NCI-H2107 treated with DMSO at 0.1 percent for 48 hours (cell line): ENCODE data around the gene ACOT7.

Experiments
- DNase-seq: peaks from one replicate; lab custom pipeline; 2025; ENCODE audit not compliant: unreplicated experiment; lab: John Stamatoyannopoulos, UW

ACOT7 gene

GRCh38 chr1:6348511-6349191 is 44.9 kb downstream of the ACOT7 start:
- no peak for DNase-seq

DNA sequence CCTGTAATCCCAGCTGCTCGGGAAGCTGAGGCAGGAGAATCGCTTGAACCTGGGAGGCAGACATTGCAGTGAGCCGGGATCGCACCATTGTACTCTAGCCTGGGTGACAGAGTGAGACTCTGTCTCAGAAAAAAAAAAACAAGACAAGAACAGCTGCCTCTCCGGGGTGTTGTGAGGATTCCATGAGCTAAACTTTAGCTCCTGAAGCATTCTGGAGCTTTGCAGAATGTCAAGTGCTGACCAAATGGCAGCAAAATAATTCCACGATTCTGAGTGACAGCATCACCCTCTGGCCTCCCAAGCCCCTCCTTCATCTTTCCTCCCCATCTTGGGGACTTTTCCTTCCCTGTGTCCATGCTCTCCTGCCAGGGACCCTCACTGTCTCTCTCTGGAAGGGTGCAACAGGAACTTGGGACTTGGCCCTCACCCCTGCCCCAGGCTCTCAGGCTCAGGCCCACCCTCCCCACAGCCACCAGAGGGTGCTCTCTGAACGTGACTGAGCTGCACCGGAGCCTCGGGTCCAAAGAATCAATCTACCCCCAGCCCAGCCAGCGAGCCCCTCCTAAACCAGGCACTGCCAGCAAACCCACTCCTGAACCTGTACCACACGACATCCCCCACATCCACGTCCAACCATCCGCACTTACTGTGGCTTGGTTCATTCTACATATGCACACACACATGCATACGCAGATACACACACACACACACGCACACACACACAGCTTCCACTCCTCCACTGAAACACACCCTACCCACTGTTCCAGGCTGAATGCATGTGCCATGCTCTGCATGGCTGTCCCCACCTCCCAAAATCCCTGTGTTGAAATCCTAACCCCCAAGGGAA is 45.7 kb downstream of the ACOT7 start:
- no peak for DNase-seq

DNA sequence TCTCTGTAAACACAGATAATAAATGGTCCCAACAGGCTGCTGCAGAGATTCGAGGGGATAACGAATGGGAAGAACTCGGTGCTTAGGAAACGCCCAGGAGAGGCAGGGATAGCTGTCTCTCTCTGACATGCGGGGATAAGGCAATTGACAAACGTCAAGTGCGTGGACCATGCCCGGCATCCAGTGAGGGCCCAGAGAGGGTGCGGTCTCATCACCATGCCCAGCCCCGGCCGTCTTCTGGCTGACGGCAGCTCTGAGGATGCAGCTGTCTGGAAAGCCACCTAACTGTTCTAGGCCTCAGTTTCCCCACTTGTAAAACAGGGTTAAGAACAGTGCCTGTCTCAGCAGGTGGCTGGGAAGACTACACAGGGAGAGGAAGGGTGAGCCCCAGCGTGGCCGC is 48.1 kb downstream of the ACOT7 start:
- DNase-seq: no peak

GRCh38 chr1:6345009-6345408 is 48.6 kb downstream of the ACOT7 start:
- DNase-seq: no peak

DNA sequence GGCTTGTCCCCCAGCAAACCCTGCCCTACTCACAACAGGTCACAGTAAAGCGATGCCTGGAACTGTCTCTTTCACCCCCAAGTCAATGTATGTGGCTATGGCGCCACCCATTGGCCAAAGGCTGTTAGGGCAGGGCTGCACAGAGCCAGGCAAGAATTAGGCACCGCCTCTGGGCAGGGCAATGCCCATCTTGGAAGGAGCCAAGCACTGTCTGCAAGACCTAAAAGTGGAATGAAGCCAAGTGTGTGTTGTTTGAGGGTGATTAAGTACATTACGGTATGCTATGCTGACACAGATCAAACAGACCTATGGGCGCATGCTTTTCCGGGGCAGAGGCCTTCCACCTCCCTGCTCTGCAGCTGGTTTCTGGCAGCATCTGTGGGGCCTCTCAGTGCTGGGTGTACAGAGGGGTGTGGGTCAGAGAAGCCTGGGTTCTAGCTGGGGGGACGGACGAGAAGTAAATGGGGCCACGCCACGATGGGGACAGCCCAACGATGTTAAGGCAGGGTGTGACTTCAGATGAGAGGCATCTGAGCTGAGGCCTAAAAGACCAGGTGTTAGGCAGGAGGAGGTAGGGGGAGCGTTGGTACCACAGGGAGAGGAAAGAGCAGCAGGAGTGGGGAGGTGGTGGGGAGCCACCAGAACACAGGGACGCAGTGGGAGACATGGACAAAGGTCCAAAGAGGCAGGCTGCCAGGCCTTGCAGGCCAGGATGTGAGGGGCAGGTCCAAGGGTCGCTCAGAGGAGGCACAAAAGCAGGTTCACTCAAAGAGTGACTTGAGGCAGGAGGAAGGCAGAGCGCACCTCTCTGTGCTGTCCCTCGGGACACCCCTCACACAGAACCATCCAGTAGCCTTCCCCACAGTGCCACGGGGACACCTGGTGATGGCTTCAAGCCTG is 49.8 kb downstream of the ACOT7 start:
- DNase-seq: no peak

- no peak for DNase-seq
Measured at GRCh38 chr1:6342056-6342455, 51.5 kb downstream of the ACOT7 start.

DNA sequence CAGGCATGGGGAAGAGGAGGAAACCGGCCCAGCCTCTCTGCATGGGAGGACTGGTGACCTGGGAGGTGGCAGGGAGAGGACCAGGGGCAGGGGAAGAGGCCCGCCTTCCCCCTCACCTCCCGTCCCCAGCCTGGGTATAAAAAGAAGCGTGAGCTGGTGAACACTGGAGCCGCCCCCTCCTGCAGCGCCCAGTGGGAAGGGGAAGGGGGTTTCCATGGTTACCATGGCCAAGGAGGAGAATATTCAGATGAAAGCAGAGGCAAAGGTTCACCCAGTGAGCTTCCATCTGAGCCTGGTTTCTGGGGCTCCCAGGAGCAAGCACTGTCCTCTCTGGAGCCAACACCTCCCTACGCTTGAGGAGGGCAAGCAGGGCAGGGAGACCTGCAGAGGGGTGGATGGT is 54.9 kb downstream of the ACOT7 start:
- DNase-seq: no peak

DNA sequence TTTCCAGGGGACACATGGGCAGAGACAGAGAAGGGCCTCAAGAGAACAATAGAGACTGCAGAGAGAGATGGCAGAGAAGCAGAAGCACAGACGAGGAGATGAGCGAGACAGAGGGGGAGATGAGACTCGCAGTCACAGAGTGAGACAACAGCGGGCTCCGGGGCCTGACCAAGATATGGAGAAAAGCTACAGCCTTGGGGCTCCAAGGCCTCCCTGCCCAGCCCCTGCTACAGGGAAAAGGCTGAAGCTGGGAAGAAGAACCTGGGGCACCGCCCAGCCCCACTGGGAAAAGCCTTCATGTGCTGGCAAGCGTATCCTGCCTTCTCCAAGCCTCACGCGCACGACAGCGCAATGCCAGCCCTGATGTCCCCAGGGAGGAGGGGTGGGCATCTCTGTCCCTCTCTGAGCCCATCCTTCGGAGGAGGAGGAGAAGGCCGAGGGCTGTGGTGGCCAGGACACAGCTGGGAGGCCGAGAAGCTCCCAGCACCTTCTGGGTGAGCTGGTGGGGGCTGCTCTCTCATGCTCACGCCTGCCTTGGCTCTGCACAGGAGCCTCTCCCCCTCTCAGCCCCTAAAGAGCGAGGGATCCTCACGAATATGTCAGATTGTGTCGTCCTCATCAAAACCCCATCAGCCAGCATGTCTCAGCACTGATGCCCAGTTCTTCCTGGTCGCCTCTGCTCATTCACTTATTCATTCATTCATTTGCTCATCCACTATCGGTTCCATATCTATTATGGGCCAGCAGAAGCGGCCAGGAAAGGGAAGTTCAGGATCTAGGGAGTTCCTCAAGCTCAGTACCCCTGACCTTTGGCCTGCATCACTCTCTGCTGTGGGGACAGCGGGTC is 56.6 kb downstream of the ACOT7 start:
- DNase-seq: no peak

GRCh38 chr1:6334261-6334993 is 59.1 kb downstream of the ACOT7 start:
- no peak for DNase-seq

DNA sequence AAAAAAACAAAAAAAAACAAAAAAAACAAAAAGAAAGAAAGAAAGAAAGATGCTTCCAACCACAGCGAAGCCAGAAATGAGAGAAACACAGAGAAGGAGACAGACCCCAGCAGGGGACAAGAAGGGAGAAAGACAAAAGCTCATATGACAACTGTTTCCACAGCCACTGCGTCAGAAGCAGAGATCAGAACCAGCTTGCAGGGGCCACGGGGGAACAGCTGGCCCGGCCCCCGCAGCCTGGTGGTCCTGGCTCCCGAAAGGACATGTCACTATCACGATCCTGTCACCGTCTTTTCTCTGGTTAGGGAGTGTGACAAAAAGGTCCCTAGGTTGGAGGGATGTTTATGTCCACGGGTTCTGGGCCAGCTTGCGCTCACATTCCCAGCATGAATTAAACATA is 60.7 kb downstream of the ACOT7 start:
- no peak for DNase-seq

GRCh38 chr1:6331543-6332273 is 61.9 kb downstream of the ACOT7 start:
- no peak for DNase-seq

GRCh38 chr1:6330410-6330911 is 63.1 kb downstream of the ACOT7 start:
- DNase-seq: no peak

DNA sequence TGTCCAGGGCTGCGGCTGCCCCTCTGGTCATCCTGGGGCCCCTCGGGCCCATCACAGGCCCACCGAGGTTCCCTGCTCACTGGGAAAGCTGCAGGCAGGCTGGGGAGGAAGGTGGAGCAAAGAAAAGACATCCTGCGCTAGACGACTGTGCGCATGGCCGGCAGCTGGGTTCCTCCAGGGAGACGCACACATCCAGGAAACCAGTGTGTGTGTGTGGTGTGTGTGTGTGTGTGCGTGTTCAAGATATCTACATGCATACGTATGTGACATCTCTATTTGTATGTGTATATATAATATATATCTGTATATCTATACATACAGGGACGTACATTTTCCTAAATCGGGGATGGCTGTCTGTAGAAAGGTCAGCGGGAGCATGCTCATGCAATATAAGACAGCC is 63.7 kb downstream of the ACOT7 start:
- no peak for DNase-seq

GRCh38 chr1:6329396-6329795 is 64.2 kb downstream of the ACOT7 start:
- DNase-seq: no peak

DNA sequence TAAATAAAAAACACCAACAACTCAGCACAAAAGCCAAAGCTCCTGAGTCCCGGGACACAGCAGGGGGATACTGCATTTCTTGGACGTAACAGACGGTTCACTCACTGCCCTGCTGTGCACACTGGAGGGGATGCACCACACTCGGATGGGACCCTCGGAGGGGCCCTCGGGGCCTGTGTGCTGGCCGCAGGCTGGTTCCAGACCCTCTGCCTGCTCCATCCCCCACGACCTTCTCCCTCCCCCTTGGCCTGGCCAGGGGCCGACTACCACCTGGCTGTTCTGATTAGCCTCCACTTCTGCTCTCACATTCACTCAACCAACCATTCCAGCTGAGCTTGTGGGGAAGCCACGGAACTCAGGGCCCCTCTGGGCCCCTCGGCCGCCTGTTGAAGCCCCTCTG is 64.9 kb downstream of the ACOT7 start:
- no peak for DNase-seq

DNA sequence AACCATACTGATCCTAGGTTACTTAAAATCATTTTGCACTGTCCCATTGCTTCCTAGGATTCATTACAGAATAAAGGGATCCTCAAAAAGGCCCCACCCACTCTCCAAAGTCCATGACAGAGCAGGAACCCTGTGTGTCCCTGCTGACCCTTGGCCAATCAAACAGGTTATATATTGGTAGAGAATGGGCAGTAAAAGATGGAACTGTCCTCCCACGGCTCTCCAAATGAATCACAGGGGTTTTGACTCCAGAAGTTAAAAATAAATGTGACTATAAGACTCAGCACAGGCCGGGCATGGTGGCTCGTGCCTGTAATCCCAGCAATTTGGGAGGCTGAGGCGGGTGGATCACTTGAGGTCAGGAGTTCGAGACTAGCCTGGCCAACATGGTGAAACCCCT is 65.5 kb downstream of the ACOT7 start:
- DNase-seq: no peak

DNA sequence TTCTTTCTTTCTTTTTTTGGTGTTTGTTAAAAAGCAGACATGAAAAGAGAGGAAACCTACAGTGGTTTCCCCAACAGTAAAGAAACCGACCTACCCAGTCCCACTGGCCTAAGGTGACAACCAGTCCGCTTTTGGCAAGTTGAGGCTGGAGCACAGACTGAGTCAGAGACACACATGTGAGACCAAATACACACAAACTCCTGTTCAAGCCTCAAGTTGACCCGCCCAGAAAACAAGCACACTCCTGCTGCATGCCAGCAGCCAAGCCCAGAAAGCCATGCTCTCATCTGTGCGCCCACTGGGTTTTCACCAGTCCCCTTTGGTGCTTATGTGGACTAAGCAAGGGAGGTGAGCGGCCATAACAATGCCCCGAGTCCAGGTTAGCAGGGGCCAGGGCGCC is 68.1 kb downstream of the ACOT7 start:
- DNase-seq: no peak

- DNase-seq: no peak
Measured at GRCh38 chr1:6322161-6322560, 71.4 kb downstream of the ACOT7 start.

DNA sequence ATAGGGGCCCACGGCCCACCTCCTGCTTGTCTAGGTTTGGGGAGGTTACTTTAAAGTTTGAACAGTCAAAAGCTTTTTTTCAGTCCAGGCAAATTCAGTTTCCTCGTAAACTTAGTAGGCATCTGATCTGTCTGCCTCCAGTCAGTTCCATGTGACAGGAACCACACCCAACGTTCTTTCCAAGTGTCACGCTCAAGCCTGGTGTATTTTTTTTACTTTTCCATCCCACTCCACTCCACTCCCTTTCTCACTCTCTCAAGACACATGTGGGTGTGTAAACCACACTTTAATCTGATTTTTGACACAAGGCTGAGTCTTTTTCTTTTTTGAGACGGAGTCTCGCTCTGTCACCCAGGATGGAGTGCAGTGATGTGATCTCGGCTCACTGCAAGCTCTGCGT is 72.4 kb downstream of the ACOT7 start:
- no peak for DNase-seq
